ENCODE results near the gene U2SURP. TPM values are rescaled to one million over a fixed set of nuclear protein-coding genes. Genes with fewer than 3 reads are reported as not detected.
A peak's percentile ranks its signal among the peaks of the same experiment; 100 is the strongest.

The U2SURP gene
- total RNA-seq, 2 donors from 2014 or later: 139 to 160 TPM

DNA sequence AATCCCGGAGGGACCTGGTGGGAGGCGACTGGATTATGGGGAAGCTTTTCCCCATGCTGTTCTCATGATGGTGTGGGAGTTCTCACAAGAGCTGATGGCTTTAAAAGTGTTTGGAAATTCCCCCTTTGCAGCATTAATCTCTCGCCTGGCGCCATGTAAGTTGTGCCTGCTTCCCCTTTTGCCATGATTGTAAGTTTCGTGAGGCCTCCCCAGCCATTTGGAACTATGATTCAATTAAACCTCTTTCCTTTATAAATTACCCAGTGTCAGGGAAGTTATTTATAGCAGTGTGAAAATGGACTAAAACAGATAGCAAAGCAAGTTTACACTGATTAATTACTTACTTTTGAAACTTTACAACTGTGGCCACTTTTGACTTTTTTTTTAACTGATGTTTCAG, 10.6 kb upstream of the U2SURP start:
- no peaks in the 10 kb centered on the region for H3K27me3 ChIP-seq (ENCODE audit: control insufficient read depth, insufficient read depth, low read length, poor library complexity, severe bottlenecking)
- no peak overlapping the region for H3K27ac ChIP-seq (ENCODE audit: low read depth, low read length)
- TF ChIP-seq, protein P1, sequence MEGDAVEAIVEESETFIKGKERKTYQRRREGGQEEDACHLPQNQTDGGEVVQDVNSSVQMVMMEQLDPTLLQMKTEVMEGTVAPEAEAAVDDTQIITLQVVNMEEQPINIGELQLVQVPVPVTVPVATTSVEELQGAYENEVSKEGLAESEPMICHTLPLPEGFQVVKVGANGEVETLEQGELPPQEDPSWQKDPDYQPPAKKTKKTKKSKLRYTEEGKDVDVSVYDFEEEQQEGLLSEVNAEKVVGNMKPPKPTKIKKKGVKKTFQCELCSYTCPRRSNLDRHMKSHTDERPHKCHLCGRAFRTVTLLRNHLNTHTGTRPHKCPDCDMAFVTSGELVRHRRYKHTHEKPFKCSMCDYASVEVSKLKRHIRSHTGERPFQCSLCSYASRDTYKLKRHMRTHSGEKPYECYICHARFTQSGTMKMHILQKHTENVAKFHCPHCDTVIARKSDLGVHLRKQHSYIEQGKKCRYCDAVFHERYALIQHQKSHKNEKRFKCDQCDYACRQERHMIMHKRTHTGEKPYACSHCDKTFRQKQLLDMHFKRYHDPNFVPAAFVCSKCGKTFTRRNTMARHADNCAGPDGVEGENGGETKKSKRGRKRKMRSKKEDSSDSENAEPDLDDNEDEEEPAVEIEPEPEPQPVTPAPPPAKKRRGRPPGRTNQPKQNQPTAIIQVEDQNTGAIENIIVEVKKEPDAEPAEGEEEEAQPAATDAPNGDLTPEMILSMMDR (conservative IDR thresholded peaks at IDR 0.05): no peak
- H3K4me1 Mint-ChIP-seq: peaks cover 10% of the 10 kb centered on the region
- DNase-seq: no peak
- no peak overlapping the region for H3K4me3 Mint-ChIP-seq
- no peaks in the 10 kb centered on the region for H3K36me3 ChIP-seq (ENCODE audit: control insufficient read depth, insufficient read depth, low read length)
- H3K4me1 ChIP-seq (ENCODE audit: control insufficient read depth, insufficient read depth, low read length): peaks cover 10% of the 10 kb centered on the region
- peaks cover 2% of the 10 kb centered on the region for H3K27me3 Mint-ChIP-seq (ENCODE audit: insufficient read depth)
- H3K9me3 ChIP-seq (ENCODE audit: control insufficient read depth, low read length): no peaks in the 10 kb centered on the region
- H3K27ac Mint-ChIP-seq: no peak overlapping the region
- H3K9ac ChIP-seq (ENCODE audit: extremely low read depth, low read length, poor library complexity, severe bottlenecking): no peak overlapping the region
- H3K9me3 Mint-ChIP-seq: peaks cover 4% of the 10 kb centered on the region
- no peak overlapping the region for H3K4me3 ChIP-seq (ENCODE audit: low read length)
- 92 to 100% methylated on average over 2 to 5 of the region's 5 CpGs for WGBS, 2 experiments (ENCODE audit: insufficient coverage in 1 of 2, insufficient read length in 1 of 2)
- H3K36me3 Mint-ChIP-seq (ENCODE audit: low read depth): no peaks in the 10 kb centered on the region

DNA sequence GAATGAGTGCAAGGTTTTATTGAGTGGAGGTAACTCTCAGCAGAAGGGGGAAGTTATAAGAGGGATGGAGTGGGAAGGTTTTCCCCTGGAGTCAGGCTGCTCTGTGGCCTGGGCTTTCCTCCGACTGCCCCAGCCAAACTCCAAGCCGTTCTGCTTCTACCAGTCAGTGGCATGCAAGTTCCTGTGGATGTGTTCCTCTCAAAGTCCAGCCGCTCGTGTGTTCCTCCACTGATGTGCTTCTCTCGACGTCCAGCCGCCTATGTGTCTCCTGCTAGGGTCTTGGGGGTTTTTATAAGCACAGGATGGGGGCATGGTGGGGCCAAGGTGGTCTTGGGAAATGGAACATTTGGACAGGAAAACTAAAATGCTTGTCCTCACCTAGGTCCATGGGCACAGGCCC, 9.0 kb upstream of the U2SURP start:
- H3K27ac ChIP-seq (ENCODE audit: low read depth, low read length): no peak overlapping the region
- H3K36me3 Mint-ChIP-seq (ENCODE audit: low read depth): no peaks in the 10 kb centered on the region
- H3K27ac Mint-ChIP-seq: no peak overlapping the region
- 96% methylated on average over 7 of the region's 7 CpGs; no CpG with 5 or more reads in 1 of the 2 experiments for WGBS, 2 experiments (ENCODE audit: insufficient coverage in 1 of 2, insufficient read length in 1 of 2)
- H3K27me3 Mint-ChIP-seq (ENCODE audit: insufficient read depth): peaks cover 2% of the 10 kb centered on the region
- H3K36me3 ChIP-seq (ENCODE audit: control insufficient read depth, insufficient read depth, low read length): no peaks in the 10 kb centered on the region
- no peak overlapping the region for H3K9ac ChIP-seq (ENCODE audit: extremely low read depth, low read length, poor library complexity, severe bottlenecking)
- H3K27me3 ChIP-seq (ENCODE audit: control insufficient read depth, insufficient read depth, low read length, poor library complexity, severe bottlenecking): no peaks in the 10 kb centered on the region
- H3K4me3 Mint-ChIP-seq: no peak overlapping the region
- peaks cover 7% of the 10 kb centered on the region for H3K4me1 Mint-ChIP-seq
- no peak overlapping the region for H3K4me3 ChIP-seq (ENCODE audit: low read length)
- peaks cover 9% of the 10 kb centered on the region for H3K4me1 ChIP-seq (ENCODE audit: control insufficient read depth, insufficient read depth, low read length)
- TF ChIP-seq, protein P1 (conservative IDR thresholded peaks at IDR 0.05): no peak
- H3K9me3 Mint-ChIP-seq: peaks cover 4% of the 10 kb centered on the region
- DNase-seq: no peak
- no peaks in the 10 kb centered on the region for H3K9me3 ChIP-seq (ENCODE audit: control insufficient read depth, low read length)

DNA sequence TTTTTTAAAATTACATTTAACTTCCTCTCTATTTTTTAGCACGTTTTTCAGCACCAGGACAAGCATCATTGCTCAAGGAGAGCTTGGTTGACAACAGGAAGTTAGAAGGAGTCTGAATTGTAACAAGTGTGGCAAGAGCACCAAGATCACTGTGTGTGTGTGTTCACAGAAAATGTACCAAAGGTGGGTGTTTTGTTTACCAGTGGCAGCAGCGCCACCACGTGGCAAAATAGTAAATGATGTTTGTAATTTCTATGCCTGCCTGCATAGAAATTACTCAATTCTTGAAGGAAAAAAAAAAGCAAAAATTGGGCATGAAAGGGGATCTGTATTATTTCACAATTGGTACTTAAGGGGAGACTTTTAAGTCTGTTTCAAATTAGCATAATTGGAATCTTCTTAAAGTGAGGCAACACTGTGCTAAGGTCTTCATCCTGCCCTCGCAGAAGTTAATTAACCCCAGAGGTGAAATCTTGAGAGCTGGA, 7.4 kb upstream of the U2SURP start:
- Histone ChIP-seq H3K9ac (ENCODE audit: extremely low read depth, low read length, poor library complexity, severe bottlenecking) (no peak overlapping the region), H3K9me3 (ENCODE audit: control insufficient read depth, low read length) (no peaks in the 10 kb centered on the region), H3K27ac (ENCODE audit: low read depth, low read length) (no peak overlapping the region), H3K36me3 (ENCODE audit: control insufficient read depth, insufficient read depth, low read length) (no peaks in the 10 kb centered on the region), H3K27me3 (ENCODE audit: control insufficient read depth, insufficient read depth, low read length, poor library complexity, severe bottlenecking) (no peaks in the 10 kb centered on the region), H3K4me3 (ENCODE audit: low read length) (no peak overlapping the region), H3K4me1 (ENCODE audit: control insufficient read depth, insufficient read depth, low read length) (no peaks in the 10 kb centered on the region)
- peaks cover 2% of the 10 kb centered on the region for H3K4me1 Mint-ChIP-seq
- 25 to 27% methylated on average over 3 to 4 of the region's 4 CpGs for WGBS, 2 experiments (ENCODE audit: insufficient coverage in 1 of 2, insufficient read length in 1 of 2)
- H3K9me3 Mint-ChIP-seq: peaks cover 4% of the 10 kb centered on the region
- H3K27ac Mint-ChIP-seq: no peak overlapping the region
- H3K36me3 Mint-ChIP-seq (ENCODE audit: low read depth): no peaks in the 10 kb centered on the region
- TF ChIP-seq, protein P1 (conservative IDR thresholded peaks at IDR 0.05): peak; percentile 87
- peaks cover 2% of the 10 kb centered on the region for H3K27me3 Mint-ChIP-seq (ENCODE audit: insufficient read depth)
- peak; percentile 82 for DNase-seq
- no peak overlapping the region for H3K4me3 Mint-ChIP-seq

Data from endodermal cell (in vitro differentiated cells).